ENCODE results near the gene TSPOAP1.

GRCh38 chr17:58340405-58340876 is 11.8 kb upstream of the TSPOAP1 start:
- TF ChIP-seq CTCF (IDR thresholded peaks at IDR 0.05) (no peak), MAX (IDR thresholded peaks at IDR 0.05) (no peak), PHF8 (IDR thresholded peaks at IDR 0.05; ENCODE audit: borderline replicate concordance, low read depth) (no peak), FOSL2 (IDR thresholded peaks at IDR 0.05) (no peak), FOSL2 (CRISPR knock-in tag; IDR thresholded peaks at IDR 0.05) (no peak), RNF2 (IDR thresholded peaks at IDR 0.05; ENCODE audit: borderline replicate concordance, low read depth) (no peak), POLR2AphosphoS2 (conservative IDR thresholded peaks at IDR 0.05; ENCODE audit: low read length) (no peak)
